Measurements from ENCODE around the gene SLC47A2.

The SLC47A2 gene

DNA sequence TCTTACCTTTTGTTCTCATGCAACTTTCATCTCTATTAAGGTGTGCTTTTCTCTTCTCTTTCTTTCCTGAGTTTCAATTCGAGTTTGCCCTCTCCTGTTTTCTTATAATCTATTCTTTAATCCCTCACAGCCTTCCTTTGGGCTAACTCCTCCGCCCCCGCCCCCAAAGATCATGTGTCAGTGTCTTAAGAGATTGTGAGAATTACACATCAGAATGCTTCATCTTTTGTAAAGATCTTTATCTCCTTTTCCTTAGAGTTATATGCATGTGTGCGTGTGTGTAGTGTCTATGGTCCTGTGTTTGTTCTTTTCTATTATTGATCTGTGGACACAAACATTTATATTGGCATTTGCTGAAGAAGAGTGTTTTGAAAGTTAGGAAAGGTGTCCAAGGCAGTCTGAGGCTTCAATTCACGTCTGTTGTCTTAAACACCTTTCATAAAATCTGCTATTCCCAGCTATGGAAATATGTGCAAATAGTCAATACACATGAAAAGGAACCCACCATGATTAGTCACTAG lies 74.0 kb downstream of the SLC47A2 start:
- 49 to 63% methylated on average over 3 to 5 of the region's 5 CpGs for WGBS, 2 experiments
- no peak overlapping the region for H3K27ac ChIP-seq (ENCODE audit: insufficient read depth, low read depth, low read length, poor library complexity, severe bottlenecking)
- no peaks in the 10 kb centered on the region for H3K36me3 ChIP-seq (ENCODE audit: control insufficient read depth, insufficient read depth, low read length)
- no peaks in the 10 kb centered on the region for H3K9me3 ChIP-seq (ENCODE audit: control insufficient read depth, low read length)
- no peak overlapping the region for H3K4me3 ChIP-seq (ENCODE audit: insufficient read depth, low read depth, low read length)
- H3K4me1 ChIP-seq (ENCODE audit: control insufficient read depth, insufficient read depth, low read length) = peaks cover 2% of the 10 kb centered on the region
- peaks cover 5% of the 10 kb centered on the region for H3K27me3 ChIP-seq (ENCODE audit: control insufficient read depth, insufficient read depth, low read length, poor library complexity, severe bottlenecking)

DNA sequence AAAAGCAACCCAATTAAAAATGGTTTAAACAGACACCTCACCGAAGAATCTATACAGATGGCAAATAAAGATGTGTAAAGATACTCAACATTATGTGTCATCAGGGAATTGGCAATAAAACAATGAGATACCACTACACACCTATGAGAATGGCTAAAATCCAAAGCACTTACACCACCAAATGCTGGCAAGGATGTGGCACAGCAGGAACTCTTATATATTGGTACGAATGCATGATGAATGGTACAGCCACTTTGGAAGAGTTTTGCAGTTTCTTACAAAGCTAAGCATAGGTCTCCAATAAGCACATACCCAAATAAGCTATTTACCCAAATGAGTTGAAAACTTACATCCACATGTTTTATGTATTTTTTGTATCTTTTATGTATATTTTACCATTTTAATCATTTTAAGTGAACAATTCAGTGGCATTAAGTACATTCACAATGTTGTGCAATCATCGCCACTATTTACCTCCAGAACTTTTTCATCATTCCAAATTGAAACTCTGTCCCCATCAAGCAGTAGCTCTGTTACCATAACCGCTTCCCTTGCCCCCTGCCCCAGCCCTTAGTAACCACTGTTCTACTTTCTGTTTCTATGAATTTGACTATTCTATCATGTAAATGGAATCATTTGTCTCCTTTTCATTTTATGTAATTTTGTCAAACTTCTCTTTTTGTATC lies 74.6 kb downstream of the SLC47A2 start:
- no peak overlapping the region for H3K27ac ChIP-seq (ENCODE audit: insufficient read depth, low read depth, low read length, poor library complexity, severe bottlenecking)
- no peaks in the 10 kb centered on the region for H3K9me3 ChIP-seq (ENCODE audit: control insufficient read depth, low read length)
- no peak overlapping the region for H3K4me3 ChIP-seq (ENCODE audit: insufficient read depth, low read depth, low read length)
- 94 to 98% methylated on average over 3 to 4 of the region's 4 CpGs for WGBS, 2 experiments
- no peaks in the 10 kb centered on the region for H3K36me3 ChIP-seq (ENCODE audit: control insufficient read depth, insufficient read depth, low read length)
- no peaks in the 10 kb centered on the region for H3K27me3 ChIP-seq (ENCODE audit: control insufficient read depth, insufficient read depth, low read length, poor library complexity, severe bottlenecking)
- no peaks in the 10 kb centered on the region for H3K4me1 ChIP-seq (ENCODE audit: control insufficient read depth, insufficient read depth, low read length)

DNA sequence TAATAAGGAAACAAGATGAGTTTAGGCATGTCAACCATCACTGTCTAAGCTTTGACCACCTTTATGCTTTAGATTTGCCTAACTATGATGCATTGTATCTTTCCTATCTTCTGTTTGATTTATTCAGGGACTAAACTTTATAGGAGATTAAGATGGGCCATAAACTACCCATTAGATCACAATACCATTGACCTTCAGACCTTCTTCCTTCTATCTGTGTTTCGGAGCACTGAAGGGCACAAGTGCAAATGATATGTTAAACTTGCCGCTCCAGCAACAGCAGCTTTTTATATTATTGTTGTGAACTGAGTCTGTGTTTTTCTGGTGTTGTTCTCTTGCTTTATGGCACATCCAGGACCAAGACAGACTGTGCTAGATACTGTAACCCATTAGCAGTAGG lies 84.5 kb downstream of the SLC47A2 start:
- Histone ChIP-seq H3K27ac (ENCODE audit: insufficient read depth, low read depth, low read length, poor library complexity, severe bottlenecking) (no peak overlapping the region), H3K4me3 (ENCODE audit: insufficient read depth, low read depth, low read length) (no peak overlapping the region), H3K27me3 (ENCODE audit: control insufficient read depth, insufficient read depth, low read length, poor library complexity, severe bottlenecking) (no peaks in the 10 kb centered on the region), H3K36me3 (ENCODE audit: control insufficient read depth, insufficient read depth, low read length) (no peaks in the 10 kb centered on the region), H3K9me3 (ENCODE audit: control insufficient read depth, low read length) (no peaks in the 10 kb centered on the region), H3K4me1 (ENCODE audit: control insufficient read depth, insufficient read depth, low read length) (no peaks in the 10 kb centered on the region)
- WGBS, 2 experiments = 95% methylated on average over 2 of the region's 2 CpGs

DNA sequence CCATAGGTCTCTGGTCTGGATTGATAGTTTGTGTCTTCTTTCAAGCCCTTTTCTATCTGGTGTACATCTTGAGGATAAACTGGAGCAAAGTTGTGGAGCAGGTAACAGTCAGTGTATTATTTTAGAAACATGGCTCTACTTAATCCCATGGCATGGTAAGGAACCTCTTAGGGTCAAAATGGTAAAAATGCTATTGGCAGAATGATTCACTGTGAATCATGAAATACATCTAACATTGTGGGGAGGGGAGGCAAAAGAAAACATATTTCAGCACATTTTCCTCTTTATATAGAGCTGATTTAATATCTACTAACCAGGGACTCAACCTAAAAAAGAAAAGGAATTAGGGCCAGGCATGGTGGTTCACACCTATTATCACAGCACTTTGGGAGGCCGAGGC lies 85.7 kb downstream of the SLC47A2 start:
- no peaks in the 10 kb centered on the region for H3K27me3 ChIP-seq (ENCODE audit: control insufficient read depth, insufficient read depth, low read length, poor library complexity, severe bottlenecking)
- no peak overlapping the region for H3K27ac ChIP-seq (ENCODE audit: insufficient read depth, low read depth, low read length, poor library complexity, severe bottlenecking)
- H3K4me3 ChIP-seq (ENCODE audit: insufficient read depth, low read depth, low read length) = no peak overlapping the region
- H3K4me1 ChIP-seq (ENCODE audit: control insufficient read depth, insufficient read depth, low read length) = no peaks in the 10 kb centered on the region
- H3K9me3 ChIP-seq (ENCODE audit: control insufficient read depth, low read length) = no peaks in the 10 kb centered on the region
- 78 to 100% methylated on average over 1 of the region's 1 CpG for WGBS, 2 experiments
- H3K36me3 ChIP-seq (ENCODE audit: control insufficient read depth, insufficient read depth, low read length) = no peaks in the 10 kb centered on the region

DNA sequence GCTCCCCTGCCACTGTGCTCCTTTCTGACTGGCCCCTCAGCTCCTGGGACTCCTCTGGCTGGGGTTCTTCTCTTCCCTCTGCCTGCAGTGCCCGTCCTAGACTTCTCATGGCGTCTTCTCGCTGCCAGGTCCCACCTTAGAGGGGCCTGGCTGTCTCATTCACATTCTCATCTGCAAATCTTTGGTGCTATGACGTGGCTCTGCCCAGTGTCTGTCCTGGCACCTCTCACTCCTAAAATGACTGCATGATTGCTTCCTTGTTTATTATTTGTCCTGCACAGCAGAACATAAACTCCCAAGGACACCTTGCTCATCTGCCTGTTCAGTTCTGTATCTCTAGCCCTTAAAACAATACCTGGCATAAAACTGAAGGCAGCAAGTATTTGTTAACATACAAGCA lies 86.3 kb downstream of the SLC47A2 start:
- Histone ChIP-seq H3K4me1 (ENCODE audit: control insufficient read depth, insufficient read depth, low read length) (no peaks in the 10 kb centered on the region), H3K4me3 (ENCODE audit: insufficient read depth, low read depth, low read length) (no peak overlapping the region), H3K36me3 (ENCODE audit: control insufficient read depth, insufficient read depth, low read length) (no peaks in the 10 kb centered on the region), H3K27ac (ENCODE audit: insufficient read depth, low read depth, low read length, poor library complexity, severe bottlenecking) (no peak overlapping the region), H3K9me3 (ENCODE audit: control insufficient read depth, low read length) (no peaks in the 10 kb centered on the region), H3K27me3 (ENCODE audit: control insufficient read depth, insufficient read depth, low read length, poor library complexity, severe bottlenecking) (no peaks in the 10 kb centered on the region)
- 90 to 91% methylated on average over 4 of the region's 4 CpGs for WGBS, 2 experiments

DNA sequence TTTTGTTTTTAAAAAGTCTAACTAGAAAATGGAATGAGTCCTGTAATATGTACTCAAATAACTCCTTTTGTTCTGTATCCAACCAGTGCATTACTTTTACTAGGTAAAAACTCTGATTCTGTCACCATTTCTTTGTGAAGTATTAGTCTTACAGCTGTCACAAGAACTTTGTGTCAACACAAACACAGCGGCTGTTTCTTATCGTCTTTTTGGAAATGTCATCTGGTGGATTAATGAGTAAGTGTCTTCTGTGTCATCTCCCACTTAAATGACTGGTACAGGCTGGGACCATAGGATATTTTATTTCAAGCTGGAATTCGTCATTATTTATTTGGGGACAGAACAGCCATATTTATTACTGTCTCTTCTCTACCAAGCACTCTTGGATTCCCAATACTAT lies 86.9 kb downstream of the SLC47A2 start:
- Histone ChIP-seq H3K9me3 (ENCODE audit: control insufficient read depth, low read length) (no peaks in the 10 kb centered on the region), H3K27me3 (ENCODE audit: control insufficient read depth, insufficient read depth, low read length, poor library complexity, severe bottlenecking) (no peaks in the 10 kb centered on the region), H3K27ac (ENCODE audit: insufficient read depth, low read depth, low read length, poor library complexity, severe bottlenecking) (no peak overlapping the region), H3K4me3 (ENCODE audit: insufficient read depth, low read depth, low read length) (no peak overlapping the region), H3K4me1 (ENCODE audit: control insufficient read depth, insufficient read depth, low read length) (no peaks in the 10 kb centered on the region), H3K36me3 (ENCODE audit: control insufficient read depth, insufficient read depth, low read length) (no peaks in the 10 kb centered on the region)
- 89 to 97% methylated on average over 3 of the region's 3 CpGs for WGBS, 2 experiments

Measured in ectodermal cell (in vitro differentiated cells).